Nephron (organoid): ENCODE results near the gene PSD.

Source experiments
- H3K27ac Mint-ChIP-seq, 3 experiments: 2 replicates each; pipeline ENCODE4 v1.8.0; 2020; ENCODE audit warnings: mixed read lengths in 3 of 3, mild to moderate bottlenecking in 2 of 3, moderate library complexity in 1 of 3
- H3K27me3 Mint-ChIP-seq: 2 replicates; pipeline ENCODE4 v1.8.0; 2021; ENCODE audit warnings: low read depth, mild to moderate bottlenecking, moderate library complexity, mixed read lengths
- H3K36me3 Mint-ChIP-seq: 2 replicates; pipeline ENCODE4 v1.8.0; 2020; ENCODE audit warnings: low read depth, mixed read lengths
- H3K4me1 Mint-ChIP-seq: 2 replicates; pipeline ENCODE4 v1.8.0; 2020; ENCODE audit warnings: mixed read lengths
- H3K4me3 Mint-ChIP-seq, 3 experiments: 2 replicates each; pipeline ENCODE4 v1.8.0; 2020; ENCODE audit warnings: mild to moderate bottlenecking in 3 of 3, mixed read lengths in 3 of 3, moderate library complexity in 2 of 3
- H3K9me3 Mint-ChIP-seq: 2 replicates; pipeline ENCODE4 v1.8.0; 2020; ENCODE audit warnings: mixed read lengths
- TF ChIP-seq, protein P1 (sequence below), 3 experiments: fragments of 200-600 bp; sonication (generic); IDR thresholded peaks; one replicate each; pipeline ENCODE4 v1.5.0; 2021; ENCODE audit warnings: antibody characterized with exemption in 3 of 3; ENCODE audit not compliant: unreplicated experiment in 3 of 3

The PSD gene

DNA sequence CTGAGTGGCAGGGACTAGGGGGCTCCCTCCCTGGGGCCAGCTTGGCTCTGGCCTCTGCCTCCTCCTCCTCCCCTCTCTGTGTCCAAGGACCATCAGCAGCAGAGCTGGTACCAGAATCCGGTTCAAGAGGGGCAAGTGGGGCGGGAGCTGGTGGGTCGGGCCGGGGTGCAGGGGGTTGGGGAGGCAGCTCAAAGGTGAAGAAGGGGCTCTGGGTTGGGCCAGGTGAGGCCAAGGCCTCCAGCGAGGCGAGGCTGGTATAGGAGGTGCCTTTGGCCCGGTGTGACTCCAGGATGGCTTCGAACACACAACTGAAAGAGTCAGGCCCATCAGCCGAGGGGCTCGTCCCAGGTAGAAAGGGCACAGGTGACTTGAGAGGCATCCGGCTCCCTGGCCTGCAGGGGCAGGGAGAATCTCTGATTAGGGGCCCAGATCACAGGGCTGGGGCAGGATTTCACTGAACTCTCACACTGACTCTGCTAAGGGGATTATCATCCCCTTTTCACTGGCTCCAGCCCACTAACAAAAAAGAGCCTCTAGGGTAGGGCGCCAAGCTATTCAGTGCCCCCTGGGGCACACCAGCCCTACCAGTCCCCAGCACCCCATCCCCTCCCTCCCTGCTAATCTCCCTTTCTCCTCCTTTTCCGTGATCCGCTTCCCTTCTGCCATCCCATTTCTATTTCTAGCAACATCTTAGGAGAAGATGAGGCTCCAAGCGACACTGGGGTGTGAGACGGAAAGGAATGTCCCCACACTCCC is 4.6 kb downstream of the PSD start:
- Mint-ChIP-seq H3K9me3 (no peaks in the 10 kb centered on the region), H3K27me3 (peaks cover 55% of the 10 kb centered on the region), H3K27ac (no peak overlapping the region), H3K36me3 (no peaks in the 10 kb centered on the region), H3K4me3 (no peak overlapping the region), H3K4me1 (peaks cover 19% of the 10 kb centered on the region)
- TF ChIP-seq, protein P1, sequence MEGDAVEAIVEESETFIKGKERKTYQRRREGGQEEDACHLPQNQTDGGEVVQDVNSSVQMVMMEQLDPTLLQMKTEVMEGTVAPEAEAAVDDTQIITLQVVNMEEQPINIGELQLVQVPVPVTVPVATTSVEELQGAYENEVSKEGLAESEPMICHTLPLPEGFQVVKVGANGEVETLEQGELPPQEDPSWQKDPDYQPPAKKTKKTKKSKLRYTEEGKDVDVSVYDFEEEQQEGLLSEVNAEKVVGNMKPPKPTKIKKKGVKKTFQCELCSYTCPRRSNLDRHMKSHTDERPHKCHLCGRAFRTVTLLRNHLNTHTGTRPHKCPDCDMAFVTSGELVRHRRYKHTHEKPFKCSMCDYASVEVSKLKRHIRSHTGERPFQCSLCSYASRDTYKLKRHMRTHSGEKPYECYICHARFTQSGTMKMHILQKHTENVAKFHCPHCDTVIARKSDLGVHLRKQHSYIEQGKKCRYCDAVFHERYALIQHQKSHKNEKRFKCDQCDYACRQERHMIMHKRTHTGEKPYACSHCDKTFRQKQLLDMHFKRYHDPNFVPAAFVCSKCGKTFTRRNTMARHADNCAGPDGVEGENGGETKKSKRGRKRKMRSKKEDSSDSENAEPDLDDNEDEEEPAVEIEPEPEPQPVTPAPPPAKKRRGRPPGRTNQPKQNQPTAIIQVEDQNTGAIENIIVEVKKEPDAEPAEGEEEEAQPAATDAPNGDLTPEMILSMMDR (IDR thresholded peaks at IDR 0.05; ENCODE audit: unreplicated experiment in 3 of 3): no peak

DNA sequence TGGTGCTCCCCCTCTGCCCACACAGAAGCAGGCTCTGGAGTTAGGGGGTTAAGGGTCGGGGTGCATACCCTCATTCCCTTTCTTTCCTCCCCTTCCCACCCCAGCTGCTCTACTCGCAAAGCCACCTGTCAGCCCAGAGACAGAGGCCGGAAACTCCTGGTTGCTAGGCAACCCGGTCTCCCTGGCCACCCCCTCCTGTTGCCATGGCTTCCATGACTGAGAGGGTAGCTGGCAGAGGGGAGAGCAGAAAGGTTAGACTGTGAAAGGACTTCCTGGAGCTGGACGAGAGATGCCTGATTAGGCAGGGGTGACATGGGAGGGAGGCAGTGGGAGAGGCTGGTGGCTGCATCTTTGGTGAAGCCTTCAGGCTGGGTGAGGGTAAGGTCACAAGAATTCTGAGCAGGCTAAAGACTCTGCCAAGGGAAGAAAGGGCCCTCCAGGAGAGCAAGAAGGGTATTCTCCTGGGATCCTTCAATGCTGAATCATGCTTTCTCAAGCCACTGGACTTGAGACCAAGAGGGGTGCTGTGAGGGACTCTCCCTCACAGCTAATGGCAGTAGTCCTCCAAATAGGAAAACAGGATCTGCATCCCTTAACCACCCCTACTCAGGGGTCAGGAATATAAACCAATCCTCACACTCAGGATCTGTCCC is 5.4 kb downstream of the PSD start:
- Mint-ChIP-seq H3K27ac (peak overlapping the region in 2 of 3 experiments; percentile 41 to 55), H3K4me3 (peak overlapping the region in 2 of 3 experiments; percentile 23 to 43), H3K9me3 (no peaks in the 10 kb centered on the region), H3K27me3 (peaks cover 55% of the 10 kb centered on the region), H3K4me1 (peaks cover 22% of the 10 kb centered on the region), H3K36me3 (no peaks in the 10 kb centered on the region)
- TF ChIP-seq, protein P1 (IDR thresholded peaks at IDR 0.05; ENCODE audit: unreplicated experiment in 3 of 3): no peak

DNA sequence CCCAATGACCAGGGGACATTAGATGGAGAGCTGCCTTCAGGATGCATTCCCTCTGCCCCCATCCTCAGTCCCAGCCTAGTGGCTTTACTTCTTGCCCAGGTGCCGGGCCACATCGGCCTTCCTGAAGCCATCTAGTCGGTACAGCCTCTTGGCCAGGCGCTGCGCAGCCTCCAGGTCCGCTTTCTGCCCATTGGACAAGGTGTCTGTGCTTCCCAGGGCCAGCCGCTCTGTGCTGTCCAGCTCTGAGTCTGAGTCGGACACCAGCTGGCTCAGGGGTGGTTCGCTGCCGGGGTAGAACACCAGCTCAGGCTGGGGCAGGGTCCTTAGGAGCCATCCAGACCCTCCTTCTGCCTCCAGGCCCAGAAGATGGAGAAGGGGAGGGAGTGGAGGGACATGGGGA is 6.3 kb downstream of the PSD start:
- no peaks in the 10 kb centered on the region for H3K36me3 Mint-ChIP-seq
- H3K4me3 Mint-ChIP-seq: peak overlapping the region in 2 of 3 experiments; percentile 16 to 78

DNA sequence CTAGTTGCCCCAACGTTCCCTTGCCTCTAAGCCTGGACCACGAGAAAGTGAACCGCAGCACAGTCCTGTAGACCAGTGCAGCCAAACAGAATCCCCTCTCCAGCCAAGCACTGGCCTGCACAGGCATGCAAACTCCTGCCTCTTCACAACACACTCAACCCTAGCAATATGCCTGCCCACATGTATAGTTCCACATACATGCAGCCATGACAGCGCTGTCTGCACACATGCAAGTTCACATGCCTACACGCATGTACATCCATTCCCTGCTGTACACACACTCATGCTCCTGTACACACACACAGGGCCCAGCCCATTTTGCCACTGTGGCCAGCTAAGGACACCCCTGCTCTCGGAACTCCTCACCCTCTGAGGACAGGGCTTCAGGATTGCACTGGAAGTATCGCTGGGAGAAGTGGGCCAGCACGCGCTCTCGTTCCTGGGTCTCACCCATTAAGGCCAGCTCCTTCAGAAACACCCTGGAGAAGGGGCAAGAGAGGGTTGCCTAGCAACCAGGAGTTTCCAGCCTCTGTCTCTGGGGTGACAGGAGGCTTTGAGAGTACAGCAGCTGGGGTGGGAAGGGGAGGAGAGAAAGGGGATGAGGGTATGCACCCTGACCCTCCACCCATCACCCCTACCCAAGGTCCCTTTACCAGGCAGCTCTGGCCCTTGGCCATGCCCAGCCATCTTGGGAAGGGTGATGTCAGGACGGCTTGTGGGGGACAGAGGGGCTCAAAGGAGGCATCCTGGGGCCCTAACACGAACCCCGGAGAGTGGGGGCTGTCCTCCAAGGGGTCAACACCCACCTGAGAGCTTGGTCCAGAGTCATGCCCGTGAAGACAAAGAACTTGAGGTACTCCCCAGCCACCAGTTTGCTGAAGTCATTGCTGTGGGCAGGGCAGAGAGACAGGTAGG is 7.0 kb downstream of the PSD start:
- TF ChIP-seq, protein P1 (IDR thresholded peaks at IDR 0.05; ENCODE audit: unreplicated experiment in 3 of 3): no peak
- Mint-ChIP-seq H3K9me3 (no peaks in the 10 kb centered on the region), H3K27me3 (peaks cover 57% of the 10 kb centered on the region), H3K4me3 (peak overlapping the region; percentile 77 to 90 (median 89)), H3K36me3 (no peaks in the 10 kb centered on the region), H3K4me1 (peaks cover 30% of the 10 kb centered on the region), H3K27ac (peak overlapping the region; percentile 65 to 92 (median 76))

More for the DNA sequence above, 6.3 kb downstream of the PSD start:
- TF ChIP-seq, protein P1 (IDR thresholded peaks at IDR 0.05; ENCODE audit: unreplicated experiment in 3 of 3): no peak
- Mint-ChIP-seq H3K4me1 (peaks cover 25% of the 10 kb centered on the region), H3K27ac (no peak overlapping the region), H3K27me3 (peaks cover 54% of the 10 kb centered on the region), H3K9me3 (no peaks in the 10 kb centered on the region)

DNA sequence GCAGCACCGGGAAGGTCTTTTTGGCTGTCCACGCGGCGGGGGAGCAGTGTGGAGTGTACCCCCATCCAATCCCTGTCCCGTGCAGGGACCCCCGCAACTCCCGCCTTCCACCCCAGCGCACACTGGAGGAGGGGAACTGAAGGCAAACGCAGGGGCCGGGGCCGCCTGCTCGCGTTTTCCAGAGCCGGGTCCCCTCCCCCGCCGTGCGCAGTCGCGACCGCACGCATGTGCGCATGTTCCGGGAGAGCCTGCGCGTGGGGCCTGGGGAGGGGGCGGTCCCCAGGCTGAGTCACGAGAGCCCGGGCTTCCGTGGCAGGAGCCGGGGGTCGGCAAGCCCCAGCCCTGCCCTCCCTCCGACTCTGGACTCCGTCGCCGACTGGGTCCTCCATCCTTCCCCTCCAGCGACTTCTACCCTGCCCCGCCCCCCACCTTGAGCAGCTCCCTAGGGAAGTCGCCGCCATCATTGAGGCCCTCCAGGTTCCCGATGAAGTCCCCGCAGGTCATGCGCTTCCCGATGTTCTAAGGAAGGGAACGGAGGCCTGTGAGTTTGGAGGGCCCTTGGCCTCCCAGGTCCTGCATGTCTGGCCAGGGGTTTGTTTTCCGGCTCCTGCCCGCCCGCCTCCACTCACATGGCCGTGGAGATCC is 8.0 kb downstream of the PSD start:
- Mint-ChIP-seq H3K9me3 (no peaks in the 10 kb centered on the region), H3K27ac (peak overlapping the region; percentile 88 to 92 (median 88)), H3K36me3 (no peaks in the 10 kb centered on the region), H3K4me3 (peak overlapping the region; percentile 77 to 90 (median 90)), H3K27me3 (peaks cover 52% of the 10 kb centered on the region), H3K4me1 (peaks cover 31% of the 10 kb centered on the region)
- TF ChIP-seq, protein P1 (IDR thresholded peaks at IDR 0.05; ENCODE audit: unreplicated experiment in 3 of 3): no peak
